Left forelimb (tissue), 1 donor: Measurements from ENCODE around the gene ZNRF3.
"Not testable (repeated sequence)": the region's sequence is repeated elsewhere in the genome, so short reads cannot be mapped to it uniquely, and the experiment has no call there.

ENCODE experiments used
- DNase-seq: peaks from one replicate; pipeline ENCODE4 v3.0.0-alpha.2; 2018; ENCODE audit warnings: low spot score

The ZNRF3 gene

GRCh38 chr22:28985581-28986290 is 102.4 kb downstream of the ZNRF3 start:
- DNase-seq, result no peak

GRCh38 chr22:28986366-28986765 is 103.0 kb downstream of the ZNRF3 start:
- DNase-seq, result no peak

GRCh38 chr22:28988457-28988856 is 105.1 kb downstream of the ZNRF3 start:
- DNase-seq, result no peak

- DNase-seq, result no peak
Measured at GRCh38 chr22:28989035-28989464, 105.7 kb downstream of the ZNRF3 start.

GRCh38 chr22:28989484-28989883 is 106.1 kb downstream of the ZNRF3 start:
- DNase-seq, result no peak

GRCh38 chr22:28989912-28990311 is 106.5 kb downstream of the ZNRF3 start:
- no peak for DNase-seq

- DNase-seq, result no peak
Measured at GRCh38 chr22:28992565-28993356, 109.4 kb downstream of the ZNRF3 start.

GRCh38 chr22:28994522-28994921 is 111.2 kb downstream of the ZNRF3 start:
- DNase-seq, result no peak

- DNase-seq, result no peak
Measured at GRCh38 chr22:28995551-28995950, 112.2 kb downstream of the ZNRF3 start.

GRCh38 chr22:28997342-28997741 is 114.0 kb downstream of the ZNRF3 start:
- DNase-seq, result no peak

GRCh38 chr22:28998681-28999080 is 115.3 kb downstream of the ZNRF3 start:
- no peak for DNase-seq

- no peak for DNase-seq
Measured at GRCh38 chr22:28999510-28999909, 116.1 kb downstream of the ZNRF3 start.

GRCh38 chr22:28999919-29000556 is 116.7 kb downstream of the ZNRF3 start:
- DNase-seq, result no peak

- DNase-seq, result no peak
Measured at GRCh38 chr22:29000641-29001040, 117.3 kb downstream of the ZNRF3 start.

GRCh38 chr22:29002603-29003002 is 119.2 kb downstream of the ZNRF3 start:
- DNase-seq, result no peak

GRCh38 chr22:29003552-29003951 is 120.2 kb downstream of the ZNRF3 start:
- DNase-seq, result no peak

GRCh38 chr22:29003975-29004646 is 120.7 kb downstream of the ZNRF3 start:
- no peak for DNase-seq

- DNase-seq, result no peak
Measured at GRCh38 chr22:29004647-29005371, 121.4 kb downstream of the ZNRF3 start.

- DNase-seq, result not testable (repeated sequence)
Measured at GRCh38 chr22:29005754-29006153, 122.4 kb downstream of the ZNRF3 start.

- DNase-seq, result no peak
Measured at GRCh38 chr22:29006346-29006745, 123.0 kb downstream of the ZNRF3 start.

GRCh38 chr22:29009148-29009547 is 125.8 kb downstream of the ZNRF3 start:
- DNase-seq, result no peak
